GM12891 (cell line): ENCODE results near the gene CPEB4.

ENCODE experiments used
- POLR2A ChIP-seq: IDR thresholded peaks from 2 replicates; pipeline ENCODE4 v1.6.1; 2011; ENCODE audit warnings: low read depth, low read length, control low read depth
- POLR2AphosphoS5 ChIP-seq: IDR thresholded peaks from 2 replicates; pipeline ENCODE4 v1.6.1; 2011; ENCODE audit warnings: low read depth, low read length, control low read depth
- TAF1 ChIP-seq: IDR thresholded peaks from 2 replicates; pipeline ENCODE4 v1.6.1; 2011; ENCODE audit warnings: low read depth, low read length, control low read depth

GRCh38 chr5:173849908-173850307 lies 38.2 kb upstream of the CPEB4 start:
- TF ChIP-seq POLR2A, result no peak
- TF ChIP-seq POLR2AphosphoS5, result no peak
- no peak for TF ChIP-seq TAF1
